HL-60 (cell line): ENCODE data around the gene LIN52.

ENCODE experiments used
- DNase-seq, 2 experiments: peaks; one replicate each; pipeline ENCODE4 v3.0.0-alpha.2; 2010 to 2020; ENCODE audit warnings: low read depth in 1 of 2, low spot score in 1 of 2
- H3K27ac ChIP-seq: fragments of 250-450 bp; sonication (Bioruptor Pico); replicated peaks from 2 replicates; pipeline ENCODE4 v1.5.1; 2020; ENCODE audit warnings: mild to moderate bottlenecking, moderate library complexity
- H3K27me3 ChIP-seq: fragments of 250-450 bp; sonication (Bioruptor Pico); 2 replicates; pipeline ENCODE4 v1.5.1; 2021; ENCODE audit warnings: mild to moderate bottlenecking, moderate library complexity; ENCODE audit not compliant: insufficient read depth, poor library complexity, severe bottlenecking
- H3K4me3 ChIP-seq: replicated peaks from 2 replicates; pipeline ENCODE4 v1.5.1; 2011; ENCODE audit warnings: mild to moderate bottlenecking, control low read depth, low read length; ENCODE audit not compliant: insufficient read depth
- CTCF ChIP-seq: IDR thresholded peaks from one replicate; pipeline ENCODE4 v1.5.1; 2011; ENCODE audit warnings: low read length, control low read depth, inconsistent platforms; ENCODE audit not compliant: insufficient read depth
- GABPA ChIP-seq: IDR thresholded peaks from 2 replicates; pipeline ENCODE4 v1.6.1; 2012; ENCODE audit warnings: low read depth
- POLR2AphosphoS5 ChIP-seq: IDR thresholded peaks from 2 replicates; pipeline ENCODE4 v1.6.1; 2012; ENCODE audit warnings: low read depth
- REST ChIP-seq: IDR thresholded peaks from 2 replicates; pipeline ENCODE4 v1.6.1; 2012; ENCODE audit warnings: low read depth; ENCODE audit not compliant: insufficient replicate concordance
- SPI1 ChIP-seq: IDR thresholded peaks from 2 replicates; pipeline ENCODE4 v1.6.1; 2012; ENCODE audit warnings: low read depth, mild to moderate bottlenecking, borderline replicate concordance

LIN52 gene

GRCh38 chr14:74169906-74170305 lies 85.2 kb downstream of the LIN52 start:
- TF ChIP-seq CTCF (no peak), REST (no peak), POLR2AphosphoS5 (no peak), SPI1 (no peak), GABPA (no peak)

GRCh38 chr14:74176400-74176793 lies 91.6 kb downstream of the LIN52 start:
- no peak for DNase-seq
- Histone ChIP-seq H3K27ac (peak overlapping the region; percentile 32; the same call in 1 of the 2 replicates), H3K4me3 (no peak overlapping the region), H3K27me3 (no peaks in the 10 kb centered on the region)
- TF ChIP-seq POLR2AphosphoS5 (no peak), REST (no peak), SPI1 (no peak), GABPA (no peak), CTCF (no peak)

More at GRCh38 chr14:74169906-74170305, 85.2 kb downstream of the LIN52 start:
- no peaks in the 10 kb centered on the region for H3K27me3 ChIP-seq
- no peak overlapping the region for H3K27ac ChIP-seq
- DNase-seq: no peak
- no peak overlapping the region for H3K4me3 ChIP-seq

DNA sequence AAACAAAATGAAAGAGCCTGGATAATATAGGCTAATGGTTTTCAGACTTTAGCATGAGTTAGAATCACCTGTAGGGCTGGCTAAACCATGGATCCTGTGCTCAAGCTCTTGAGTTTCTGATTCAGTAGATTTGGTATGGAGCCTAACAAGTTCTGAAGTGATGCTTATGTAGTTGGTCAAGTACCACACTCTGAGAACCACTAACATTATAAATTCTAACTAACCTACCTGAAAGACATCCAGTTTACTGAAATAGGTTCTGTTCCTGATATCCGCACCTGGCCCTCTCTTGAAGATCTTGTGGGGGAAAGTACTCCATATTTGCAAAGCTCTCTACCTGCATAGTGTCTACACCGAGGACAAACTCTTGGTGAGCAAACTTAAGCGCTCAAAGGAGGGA lies 95.1 kb downstream of the LIN52 start:
- no peak for DNase-seq
- Histone ChIP-seq H3K27ac (no peak overlapping the region), H3K4me3 (no peak overlapping the region), H3K27me3 (no peaks in the 10 kb centered on the region)
- TF ChIP-seq SPI1 (no peak), CTCF (no peak), POLR2AphosphoS5 (no peak), REST (no peak), GABPA (no peak)
